ENCODE results near the gene PRSS27.

GRCh38 chr16:2766430-2767139, 46.6 kb upstream of the PRSS27 start:
- TF ChIP-seq CTCF (IDR thresholded peaks at IDR 0.05; ENCODE audit: insufficient read depth, low read depth, low read length) = no peak
- no peak for TF ChIP-seq EZH2 (IDR thresholded peaks at IDR 0.05; ENCODE audit: insufficient read depth, low read length)

Measured in astrocyte (in vitro differentiated cells and primary cell).